NCI-H82 treated with DMSO at 0.1 percent for 48 hours (cell line): ENCODE data around the gene CPE.
"Not testable (repeated sequence)": the region's sequence is repeated elsewhere in the genome, so short reads cannot be mapped to it uniquely, and the experiment has no call there.

Experiments used
- DNase-seq: peaks from one replicate; lab custom pipeline; 2025; ENCODE audit not compliant: unreplicated experiment; lab: John Stamatoyannopoulos, UW

CPE gene

DNA sequence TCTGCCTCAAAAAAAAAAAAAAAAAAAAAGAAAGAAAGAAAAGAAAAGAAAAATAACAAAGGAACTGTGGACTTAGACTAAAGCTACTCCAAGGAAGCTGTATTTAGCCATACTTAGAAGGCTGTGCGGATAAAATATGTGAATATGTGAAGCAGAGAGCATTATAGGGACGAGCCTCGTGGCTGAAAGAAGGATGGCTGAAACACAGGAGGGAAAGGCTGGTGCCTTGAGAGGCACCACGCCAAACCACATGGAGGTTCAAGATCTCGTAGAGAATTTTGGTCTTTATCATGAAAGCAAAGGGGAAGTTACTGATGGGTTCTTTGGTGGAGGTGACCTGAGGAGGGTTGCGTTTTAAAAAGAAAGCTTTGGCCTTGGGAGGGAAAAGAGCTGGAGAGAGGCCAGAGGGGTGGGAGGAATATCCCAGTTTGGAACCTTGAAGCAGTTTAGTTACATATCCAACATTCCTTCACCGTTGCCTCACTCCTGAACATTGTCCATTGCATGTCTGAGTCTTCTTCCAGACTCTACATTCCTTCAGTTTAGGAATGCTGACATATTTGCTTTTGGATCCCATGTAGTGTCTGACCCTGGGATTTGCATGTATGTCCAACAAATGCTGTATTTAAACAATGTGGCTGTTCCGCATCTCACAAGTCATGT, 82.5 kb downstream of the CPE start:
- DNase-seq = no peak

DNA sequence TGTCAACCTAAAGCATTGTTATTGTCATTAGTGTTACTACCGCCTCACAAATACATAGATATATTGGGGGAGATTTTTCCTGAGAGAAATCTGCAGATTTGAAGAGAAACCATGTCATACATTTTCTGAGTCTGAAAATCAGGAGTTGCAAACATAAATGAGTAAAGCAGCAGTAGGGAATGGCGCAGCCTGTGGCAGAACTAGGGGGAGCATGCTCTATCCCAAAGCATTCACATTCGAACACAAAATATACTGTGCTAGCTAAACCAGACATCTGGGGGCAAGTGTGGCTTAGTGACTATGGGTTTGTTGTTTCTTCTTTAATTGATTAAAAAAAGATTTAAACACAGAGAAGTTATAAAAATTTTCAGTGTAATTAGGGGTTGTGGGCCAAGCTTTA, 83.2 kb downstream of the CPE start:
- no peak for DNase-seq

GRCh38 chr4:165464376-165464775, 85.6 kb downstream of the CPE start:
- no peak for DNase-seq

- DNase-seq = peak; percentile 14
These were observed 86.1 kb downstream of the CPE start for GRCh38 chr4:165464813-165465381.

DNA sequence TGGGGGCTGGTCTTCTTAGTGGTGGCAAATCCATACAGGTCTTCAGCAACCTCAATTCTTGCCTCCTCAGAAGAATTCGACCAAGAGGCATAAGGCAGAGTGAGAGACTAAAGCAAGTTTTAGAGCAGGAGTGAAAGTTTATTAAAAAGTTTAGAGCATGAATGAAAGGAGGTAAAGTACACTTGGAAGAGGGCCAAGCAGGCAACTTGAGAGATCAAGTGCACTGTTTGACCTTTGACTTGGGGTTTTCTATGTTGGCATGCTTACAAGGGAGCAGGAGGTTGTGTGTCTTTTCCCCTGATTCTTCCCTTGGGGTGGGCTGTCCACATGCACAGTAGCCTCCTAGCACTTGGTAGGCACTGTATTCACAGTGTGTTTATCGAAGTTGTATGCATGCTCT, 91.2 kb downstream of the CPE start:
- DNase-seq = no peak

DNA sequence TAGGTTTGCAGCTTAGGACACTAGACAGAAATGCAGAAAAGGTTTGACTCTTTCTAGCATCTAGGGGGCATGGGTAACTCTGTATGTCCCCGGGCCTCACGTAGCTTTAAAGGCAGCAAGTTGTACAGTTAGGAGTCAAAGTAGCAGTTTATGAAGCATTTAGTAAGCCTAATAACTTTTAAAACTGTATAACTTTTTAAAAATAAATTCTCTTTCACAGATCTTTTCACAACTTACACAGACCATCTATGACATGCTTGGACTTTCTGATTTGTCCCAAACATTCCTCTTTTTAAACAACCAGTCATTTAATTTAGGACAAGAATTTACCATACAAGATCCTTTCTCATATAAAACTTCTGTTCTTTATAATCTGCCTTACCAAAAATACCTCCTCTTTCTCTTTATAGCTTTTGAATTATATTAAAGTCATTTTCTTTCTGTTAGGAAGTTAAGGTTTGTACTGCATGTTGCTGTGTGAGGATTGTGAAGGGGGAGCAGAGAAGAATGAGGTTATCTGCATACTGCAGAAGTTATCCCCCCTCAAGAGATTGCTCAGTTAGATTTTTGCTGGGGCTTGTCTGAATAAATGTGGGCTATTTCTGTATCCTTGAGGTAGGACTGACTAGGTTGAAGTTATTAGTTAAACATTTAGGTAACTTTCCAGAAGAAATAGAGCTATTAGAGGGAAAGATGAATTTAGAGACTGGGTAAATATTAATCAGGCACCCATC, 94.3 kb downstream of the CPE start:
- DNase-seq = no peak

GRCh38 chr4:165474784-165475705, 96.2 kb downstream of the CPE start:
- DNase-seq = no peak

GRCh38 chr4:165475706-165476070, 96.9 kb downstream of the CPE start:
- DNase-seq = no peak

DNA sequence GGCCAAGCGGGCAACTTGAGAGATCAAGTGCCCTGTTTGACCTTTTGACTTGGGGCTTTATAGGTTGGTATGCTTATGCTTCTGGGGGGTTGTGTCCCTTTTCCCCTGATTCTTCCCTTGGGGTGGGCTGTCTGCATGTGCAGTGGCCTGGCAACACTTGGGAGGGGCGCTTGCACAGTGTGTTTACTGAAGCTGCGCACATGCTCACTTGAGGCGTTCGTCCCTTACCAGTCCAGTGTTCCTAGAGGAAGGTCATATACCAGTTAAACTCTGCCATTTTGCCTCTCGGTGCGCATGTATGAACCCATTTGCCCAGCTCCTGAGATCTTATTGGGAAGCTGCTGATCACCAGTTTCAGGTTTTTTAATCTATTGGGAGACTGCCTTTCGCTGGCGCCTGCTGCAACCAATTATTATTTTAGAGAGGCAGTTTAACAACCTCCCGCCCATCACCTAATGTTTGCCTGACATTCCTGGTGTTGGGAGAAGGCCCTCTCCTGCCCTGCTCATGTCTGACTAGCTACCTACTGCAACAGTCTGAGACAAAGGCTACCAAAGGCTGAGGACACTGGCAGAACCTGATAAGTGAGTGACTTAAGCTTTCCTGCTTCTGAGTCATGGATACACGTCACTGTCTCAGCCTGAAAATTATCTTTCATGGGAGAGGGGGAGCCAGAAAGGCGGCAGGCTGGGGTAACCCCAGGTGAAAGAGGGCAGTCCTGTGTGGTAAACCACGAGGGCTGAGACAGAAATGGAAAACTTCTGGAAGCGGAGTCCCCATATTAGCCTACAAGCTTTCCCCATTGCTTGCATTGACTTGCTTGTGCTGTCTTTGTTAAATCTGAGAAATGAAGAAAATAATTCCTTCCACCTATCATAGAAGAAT, 97.6 kb downstream of the CPE start:
- no peak for DNase-seq

DNA sequence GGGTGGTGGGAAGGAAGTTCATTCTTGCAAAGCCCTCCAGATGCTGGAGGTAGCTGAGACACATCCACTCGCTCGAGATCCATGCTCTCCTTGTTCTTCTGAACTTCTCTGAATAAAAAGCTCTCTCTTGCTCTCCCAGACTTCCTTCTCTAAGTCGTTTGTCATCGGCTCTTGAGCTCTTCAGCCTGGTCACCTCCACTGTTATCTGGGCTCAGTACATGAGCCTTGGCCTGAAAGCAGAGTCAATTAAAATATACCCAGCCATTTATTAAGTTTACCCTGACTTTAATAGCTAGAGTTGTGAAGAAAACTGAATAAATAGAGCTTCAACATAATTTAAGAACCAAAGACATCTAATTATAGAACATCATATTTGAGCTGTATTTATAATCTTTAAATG, 99.0 kb downstream of the CPE start:
- DNase-seq = no peak

DNA sequence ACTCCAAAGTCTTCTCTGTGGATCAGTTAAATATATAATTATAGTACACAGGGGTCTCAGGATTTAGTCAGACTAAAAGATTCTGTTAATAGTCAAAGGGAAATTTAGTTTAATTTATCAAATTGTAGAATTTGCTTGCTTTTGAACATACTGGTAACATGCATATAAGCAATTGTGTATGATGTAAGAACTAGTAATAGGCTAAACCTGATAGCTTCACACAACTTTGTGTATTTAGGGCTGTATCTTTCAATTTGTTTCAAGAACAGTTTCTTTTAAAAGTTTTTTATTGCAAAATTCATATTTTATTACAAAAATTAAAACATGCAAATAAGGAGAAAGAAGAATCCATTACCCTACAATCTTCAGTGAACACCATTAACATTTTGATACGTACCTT, 99.5 kb downstream of the CPE start:
- no peak for DNase-seq

- no peak for DNase-seq
These were observed 102.4 kb downstream of the CPE start for GRCh38 chr4:165481053-165481835.

- no peak for DNase-seq
These were observed 111.0 kb downstream of the CPE start for GRCh38 chr4:165489786-165490185.

DNA sequence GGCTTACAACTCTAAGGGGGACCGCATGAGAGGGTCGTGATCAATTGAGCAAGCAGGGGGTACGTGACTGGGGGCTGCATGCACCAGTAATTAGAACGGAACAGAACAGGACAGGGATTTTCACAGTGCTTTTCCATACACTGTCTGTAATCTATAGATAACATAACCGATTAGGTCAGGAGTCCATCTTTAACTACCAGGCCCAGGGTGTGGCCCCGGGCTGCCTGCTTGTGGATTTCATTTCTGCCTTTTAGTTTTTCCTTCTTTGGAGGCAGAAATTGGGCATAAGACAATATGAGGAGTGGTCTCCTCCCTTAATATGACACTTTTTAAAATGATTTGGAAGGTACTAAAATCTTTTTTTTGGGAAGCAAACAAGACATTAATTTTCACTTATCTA, 113.8 kb downstream of the CPE start:
- not testable (repeated sequence) for DNase-seq

- peak; percentile 21 for DNase-seq
These were observed 114.6 kb downstream of the CPE start for GRCh38 chr4:165493359-165493758.

- peak; percentile 23 for DNase-seq
These were observed 124.4 kb downstream of the CPE start for GRCh38 chr4:165502916-165503907.

- DNase-seq = peak; percentile 86
These were observed 125.4 kb downstream of the CPE start for GRCh38 chr4:165504184-165504583.
